ENCODE data around the gene MOB2. TPM values are rescaled to one million over a fixed set of nuclear protein-coding genes. Genes with fewer than 3 reads are reported as not detected.

Gene MOB2
- total RNA-seq, 3 donors from 2014 or later = 36.4 to 46.1 (median 37.9) TPM

DNA sequence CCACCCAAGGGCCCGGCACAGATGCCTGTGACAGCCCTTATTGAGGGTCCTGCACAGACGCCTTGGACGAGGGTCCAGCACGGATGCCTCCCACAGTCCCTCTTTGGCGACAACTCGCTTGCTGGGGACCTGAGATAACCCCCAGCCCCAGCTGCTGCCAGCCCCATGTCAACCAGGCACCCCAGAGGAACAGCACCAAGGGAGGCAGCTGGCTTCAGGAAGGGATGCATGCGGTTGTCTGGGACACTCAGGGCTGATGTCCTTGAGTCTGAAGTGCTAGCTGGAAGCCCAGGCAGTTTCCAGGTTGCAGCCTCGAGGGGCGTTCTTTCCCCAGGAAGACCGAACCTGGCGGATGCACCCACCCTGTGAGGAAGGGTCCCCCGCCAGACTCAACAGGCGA is 33.8 kb downstream of the MOB2 start:
- H3K27me3 ChIP-seq = peaks cover 0 to 40% of the 10 kb centered on the region in 2 donors
- TF ChIP-seq POLR2AphosphoS5 (IDR thresholded peaks at IDR 0.05) (no peak), POLR2A (IDR thresholded peaks at IDR 0.05) (no peak)
- TF ChIP-seq, protein P1, sequence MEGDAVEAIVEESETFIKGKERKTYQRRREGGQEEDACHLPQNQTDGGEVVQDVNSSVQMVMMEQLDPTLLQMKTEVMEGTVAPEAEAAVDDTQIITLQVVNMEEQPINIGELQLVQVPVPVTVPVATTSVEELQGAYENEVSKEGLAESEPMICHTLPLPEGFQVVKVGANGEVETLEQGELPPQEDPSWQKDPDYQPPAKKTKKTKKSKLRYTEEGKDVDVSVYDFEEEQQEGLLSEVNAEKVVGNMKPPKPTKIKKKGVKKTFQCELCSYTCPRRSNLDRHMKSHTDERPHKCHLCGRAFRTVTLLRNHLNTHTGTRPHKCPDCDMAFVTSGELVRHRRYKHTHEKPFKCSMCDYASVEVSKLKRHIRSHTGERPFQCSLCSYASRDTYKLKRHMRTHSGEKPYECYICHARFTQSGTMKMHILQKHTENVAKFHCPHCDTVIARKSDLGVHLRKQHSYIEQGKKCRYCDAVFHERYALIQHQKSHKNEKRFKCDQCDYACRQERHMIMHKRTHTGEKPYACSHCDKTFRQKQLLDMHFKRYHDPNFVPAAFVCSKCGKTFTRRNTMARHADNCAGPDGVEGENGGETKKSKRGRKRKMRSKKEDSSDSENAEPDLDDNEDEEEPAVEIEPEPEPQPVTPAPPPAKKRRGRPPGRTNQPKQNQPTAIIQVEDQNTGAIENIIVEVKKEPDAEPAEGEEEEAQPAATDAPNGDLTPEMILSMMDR (IDR thresholded peaks at IDR 0.05) = no peak
- H3K36me3 ChIP-seq = no peaks in the 10 kb centered on the region
- H3K27ac ChIP-seq = no peak overlapping the region
- no peak for DNase-seq (ENCODE audit: low spot score in 2 of 2)
- H3K4me1 ChIP-seq = peaks cover 0 to 6% of the 10 kb centered on the region in 2 donors
- H3K4me3 ChIP-seq = no peak overlapping the region
- no peaks in the 10 kb centered on the region for H3K9me3 ChIP-seq
- intact Hi-C loops (cut with DNase I; ENCODE audit: low total_unique reads) = no loop called here

DNA sequence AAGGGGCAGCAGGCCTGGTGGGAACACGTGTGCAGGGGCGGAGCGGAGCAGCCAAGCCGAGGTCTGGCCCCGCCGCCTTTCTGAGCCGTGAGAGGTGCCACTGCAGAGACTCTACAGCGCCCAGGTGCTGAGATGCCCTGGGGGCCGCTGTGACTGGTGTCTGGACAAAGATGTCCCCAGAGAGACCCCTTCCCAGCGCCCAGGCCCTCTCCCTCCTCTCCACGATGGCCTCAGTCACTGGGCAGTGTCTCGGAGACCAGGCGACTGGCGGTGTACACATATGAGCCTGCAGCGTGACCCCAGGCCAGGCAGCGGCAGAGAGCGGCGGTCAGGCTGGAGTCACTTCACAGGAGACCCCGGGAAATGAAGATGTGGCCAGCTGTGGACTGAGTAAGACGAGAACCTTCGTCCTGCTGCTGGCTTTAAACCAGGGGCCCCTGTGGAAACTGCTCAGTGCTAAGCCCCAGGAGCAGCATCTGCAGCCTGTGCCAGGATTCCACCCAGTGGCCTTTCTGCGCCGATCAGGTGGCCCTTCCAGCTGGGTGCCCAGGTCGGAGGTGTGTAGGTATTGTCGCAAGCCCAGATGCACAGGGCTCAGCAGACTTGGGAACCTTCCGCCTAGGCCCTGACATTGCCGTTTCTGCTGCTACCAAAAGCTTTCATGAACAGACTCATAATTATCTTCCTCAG is 34.7 kb downstream of the MOB2 start:
- H3K36me3 ChIP-seq = no peaks in the 10 kb centered on the region
- DNase-seq (ENCODE audit: low spot score in 2 of 2) = no peak
- H3K27me3 ChIP-seq = peaks cover 0 to 48% of the 10 kb centered on the region in 2 donors
- intact Hi-C loops (cut with DNase I; ENCODE audit: low total_unique reads) = no loop called here
- no peak for TF ChIP-seq POLR2A (IDR thresholded peaks at IDR 0.05)
- TF ChIP-seq, protein P1 (IDR thresholded peaks at IDR 0.05) = no peak
- no peak for TF ChIP-seq POLR2AphosphoS5 (IDR thresholded peaks at IDR 0.05)
- H3K4me3 ChIP-seq = no peak overlapping the region
- no peak overlapping the region for H3K27ac ChIP-seq
- peaks cover 0 to 8% of the 10 kb centered on the region in 2 donors for H3K4me1 ChIP-seq
- no peaks in the 10 kb centered on the region for H3K9me3 ChIP-seq

DNA sequence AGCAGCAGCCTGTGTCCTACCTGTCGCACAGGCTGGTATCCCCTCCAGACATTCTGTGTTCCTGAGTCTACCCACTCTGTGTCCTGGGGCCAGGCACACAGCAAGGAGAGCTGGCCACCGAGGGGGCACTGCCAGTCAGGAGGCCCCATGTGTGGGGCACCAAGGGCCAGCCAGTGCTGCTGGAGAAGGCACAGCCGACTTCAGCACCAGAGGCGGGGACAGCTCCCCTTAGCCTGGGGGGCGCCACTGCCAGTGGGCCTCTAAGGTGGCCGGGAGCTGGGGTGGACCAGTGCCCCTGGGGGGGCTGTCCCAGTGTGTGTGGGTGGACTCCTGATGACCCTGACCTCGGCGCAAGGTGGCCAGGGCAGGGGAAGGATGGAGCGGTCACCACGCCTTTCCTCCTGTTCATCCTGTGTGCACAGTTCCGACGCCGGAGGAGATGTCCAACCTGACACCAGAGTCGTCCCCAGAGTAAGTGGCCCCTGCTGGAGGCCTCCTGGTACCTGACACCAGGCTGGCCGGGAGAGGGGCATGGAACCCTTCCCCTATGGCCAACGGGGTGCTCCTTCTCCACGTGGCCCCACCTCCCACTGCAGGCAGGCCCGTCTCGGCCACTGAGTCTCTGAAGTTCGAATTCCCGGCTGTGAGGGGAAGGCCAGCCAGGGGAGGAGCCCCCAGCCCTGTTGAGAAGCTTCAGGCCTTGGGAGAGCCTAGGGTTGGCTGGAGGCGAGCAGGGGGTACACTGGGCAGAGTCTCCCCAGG is 35.4 kb downstream of the MOB2 start:
- TF ChIP-seq, protein P1 (IDR thresholded peaks at IDR 0.05) = no peak
- no peak for TF ChIP-seq POLR2A (IDR thresholded peaks at IDR 0.05)
- TF ChIP-seq POLR2AphosphoS5 (IDR thresholded peaks at IDR 0.05) = no peak
- intact Hi-C loops (cut with DNase I; ENCODE audit: low total_unique reads) = no loop called here
- peaks cover 0 to 8% of the 10 kb centered on the region in 2 donors for H3K4me1 ChIP-seq
- no peaks in the 10 kb centered on the region for H3K36me3 ChIP-seq
- no peak overlapping the region for H3K4me3 ChIP-seq
- H3K27ac ChIP-seq = no peak overlapping the region
- no peaks in the 10 kb centered on the region for H3K9me3 ChIP-seq
- peaks cover 0 to 53% of the 10 kb centered on the region in 2 donors for H3K27me3 ChIP-seq
- DNase-seq (ENCODE audit: low spot score in 2 of 2) = no peak

DNA sequence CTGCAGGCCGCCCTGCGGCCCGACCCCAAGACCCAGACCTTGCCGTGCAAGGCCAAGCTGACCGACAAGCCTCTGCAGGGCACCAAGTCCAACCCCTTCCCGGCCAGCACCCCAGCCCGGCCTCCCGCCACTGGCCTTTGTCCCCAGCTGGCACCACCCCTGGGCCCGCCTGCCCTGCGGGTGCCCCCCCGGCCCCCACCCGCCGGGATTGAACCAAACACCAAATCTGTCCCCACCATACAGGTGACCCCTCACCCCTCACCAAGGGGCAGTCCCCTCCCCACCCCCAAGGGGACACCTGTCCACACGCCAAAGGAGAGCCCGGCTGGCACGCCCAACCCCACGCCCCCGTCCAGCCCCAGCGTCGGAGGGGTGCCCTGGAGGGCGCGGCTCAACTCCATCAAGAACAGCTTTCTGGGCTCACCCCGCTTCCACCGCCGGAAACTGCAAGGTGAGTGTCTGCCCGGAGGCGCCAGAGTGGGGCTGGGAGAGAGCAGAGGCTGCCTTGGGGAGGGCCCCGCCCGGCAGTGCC is 36.2 kb downstream of the MOB2 start:
- TF ChIP-seq, protein P1 (IDR thresholded peaks at IDR 0.05) = no peak
- no peak for TF ChIP-seq POLR2AphosphoS5 (IDR thresholded peaks at IDR 0.05)
- TF ChIP-seq POLR2A (IDR thresholded peaks at IDR 0.05) = no peak
- H3K9me3 ChIP-seq = no peaks in the 10 kb centered on the region
- no peak for DNase-seq (ENCODE audit: low spot score in 2 of 2)
- no peak overlapping the region for H3K4me3 ChIP-seq
- H3K36me3 ChIP-seq = no peaks in the 10 kb centered on the region
- no peak overlapping the region for H3K27ac ChIP-seq
- intact Hi-C loops (cut with DNase I; ENCODE audit: low total_unique reads) = no loop called here
- H3K4me1 ChIP-seq = peaks cover 0 to 8% of the 10 kb centered on the region in 2 donors
- H3K27me3 ChIP-seq = peaks cover 0 to 53% of the 10 kb centered on the region in 2 donors

Data from breast epithelium (tissue), 4 donors.